Hepatocyte (in vitro differentiated cells): ENCODE measurements around the gene TEAD2. TPM values are rescaled to one million over a fixed set of nuclear protein-coding genes. Genes with fewer than 3 reads are reported as not detected.
"Not testable (repeated sequence)": the region's sequence is repeated elsewhere in the genome, so short reads cannot be mapped to it uniquely, and the experiment has no call there.

Source experiments
- DNase-seq: peaks from one replicate; pipeline ENCODE4 v3.0.0-alpha.2; 2016; ENCODE audit warnings: low spot score
- H2AFZ ChIP-seq: fragments of 200-600 bp; sonication (generic); 2 replicates; pipeline ENCODE4 v1.6.0; 2016; ENCODE audit warnings: antibody characterized with exemption, mild to moderate bottlenecking
- H3K27ac ChIP-seq: fragments of 200-600 bp; sonication (generic); 2 replicates; pipeline ENCODE4 v1.5.1; 2016; ENCODE audit warnings: mild to moderate bottlenecking
- H3K27me3 ChIP-seq: fragments of 200-600 bp; sonication (generic); 2 replicates; pipeline ENCODE4 v1.6.1; 2016
- H3K36me3 ChIP-seq: fragments of 200-600 bp; sonication (generic); replicated peaks from 2 replicates; pipeline ENCODE4 v1.5.1; 2016; ENCODE audit warnings: low read depth; ENCODE audit not compliant: insufficient read depth
- H3K4me1 ChIP-seq: fragments of 200-600 bp; sonication (generic); 2 replicates; pipeline ENCODE4 v1.5.1; 2016; ENCODE audit warnings: mild to moderate bottlenecking, moderate library complexity; ENCODE audit not compliant: insufficient read depth
- H3K4me2 ChIP-seq: fragments of 200-600 bp; sonication (generic); 2 replicates; pipeline ENCODE4 v1.6.0; 2016
- H3K4me3 ChIP-seq: fragments of 200-600 bp; sonication (generic); 2 replicates; pipeline ENCODE4 v1.5.1; 2016; ENCODE audit warnings: mild to moderate bottlenecking
- H3K79me2 ChIP-seq: fragments of 200-600 bp; sonication (generic); 2 replicates; pipeline ENCODE4 v1.6.0; 2017; ENCODE audit warnings: mild to moderate bottlenecking
- H3K9me2 ChIP-seq: fragments of 200-600 bp; sonication (generic); replicated peaks from 2 replicates; pipeline ENCODE4 v1.6.0; 2017; ENCODE audit warnings: mild to moderate bottlenecking; ENCODE audit not compliant: insufficient read depth
- H3K9me3 ChIP-seq: fragments of 200-600 bp; sonication (generic); 2 replicates; pipeline ENCODE4 v1.5.1; 2016; ENCODE audit warnings: low read depth, mild to moderate bottlenecking
- H4K20me1 ChIP-seq: fragments of 200-600 bp; sonication (generic); 2 replicates; pipeline ENCODE4 v1.6.0; 2016; ENCODE audit warnings: mild to moderate bottlenecking; ENCODE audit not compliant: insufficient read depth, poor library complexity, severe bottlenecking
- EZH2 ChIP-seq: fragments of 200-600 bp; sonication (generic); IDR thresholded peaks from 2 replicates; pipeline ENCODE4 v1.6.1; 2016; ENCODE audit warnings: antibody characterized with exemption, mild to moderate bottlenecking, borderline replicate concordance
- EZH2phosphoT487 ChIP-seq: fragments of 200-600 bp; sonication (generic); IDR thresholded peaks from one replicate; pipeline ENCODE4 v1.6.1; 2018; ENCODE audit warnings: antibody characterized with exemption, mild to moderate bottlenecking, low read depth, moderate library complexity; ENCODE audit not compliant: unreplicated experiment, severe bottlenecking
- WGBS: methylation state at CpG from one replicate; pipeline ENCODE4 v1.1.6; 2016; ENCODE audit warnings: low lambda C conversion rate; ENCODE audit errors: missing lambda C conversion rate; 5-methylcytosine and 5-hydroxymethylcytosine counted together
- polyA plus RNA-seq: library from polyadenylated mRNA; unstranded; fragments of >200 nt; fragmentation: Nextera tagmentation; extraction: Ambion mirVana; gene quantifications from 2 replicates; pipeline ENCODE4 v1.2.1, GENCODE V29; 2016
- total RNA-seq: library from RNA; depleted of rRNA; stranded (reverse); fragments of >200 nt; gene quantifications from 2 replicates; pipeline ENCODE4 v1.2.3, GENCODE V29; 2014
- TF ChIP-seq, protein P1 (sequence below): fragments of 200-600 bp; sonication (generic); IDR thresholded peaks from 2 replicates; pipeline ENCODE4 v1.5.1; 2016; ENCODE audit warnings: antibody characterized with exemption, mild to moderate bottlenecking; ENCODE audit not compliant: poor library complexity

TEAD2 gene
- total and polyA plus RNA-seq, 2 experiments from 2014 or later, result 35.4 to 41.4 TPM

DNA sequence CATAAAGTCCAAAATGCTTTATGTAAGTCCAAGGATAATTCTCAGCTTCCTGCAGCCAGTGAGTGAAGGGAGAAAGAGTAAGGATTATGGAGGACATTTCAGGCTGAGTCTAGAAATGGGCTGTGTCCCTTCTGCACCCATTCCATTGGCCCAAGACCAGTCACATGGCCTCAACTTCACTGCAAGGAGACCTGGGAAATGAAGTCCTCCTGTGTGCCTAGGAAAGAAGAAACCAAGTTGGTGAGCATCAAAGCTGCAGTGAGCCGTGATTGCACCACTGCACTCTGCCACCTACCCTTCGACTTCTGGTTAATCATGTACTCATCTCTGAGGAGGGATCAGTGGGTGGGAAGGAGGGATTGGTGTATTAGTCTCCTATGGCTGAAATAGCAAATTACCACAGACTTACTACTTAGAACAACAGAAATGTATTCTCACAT lies 30.6 kb downstream of the TEAD2 start:
- no peaks in the 10 kb centered on the region for H3K36me3 ChIP-seq
- H3K79me2 ChIP-seq, result no peaks in the 10 kb centered on the region
- peak; percentile 67 for DNase-seq
- peak overlapping the region; percentile 11 for H2AFZ ChIP-seq
- TF ChIP-seq EZH2phosphoT487 (no peak), EZH2 (no peak)
- TF ChIP-seq, protein P1, sequence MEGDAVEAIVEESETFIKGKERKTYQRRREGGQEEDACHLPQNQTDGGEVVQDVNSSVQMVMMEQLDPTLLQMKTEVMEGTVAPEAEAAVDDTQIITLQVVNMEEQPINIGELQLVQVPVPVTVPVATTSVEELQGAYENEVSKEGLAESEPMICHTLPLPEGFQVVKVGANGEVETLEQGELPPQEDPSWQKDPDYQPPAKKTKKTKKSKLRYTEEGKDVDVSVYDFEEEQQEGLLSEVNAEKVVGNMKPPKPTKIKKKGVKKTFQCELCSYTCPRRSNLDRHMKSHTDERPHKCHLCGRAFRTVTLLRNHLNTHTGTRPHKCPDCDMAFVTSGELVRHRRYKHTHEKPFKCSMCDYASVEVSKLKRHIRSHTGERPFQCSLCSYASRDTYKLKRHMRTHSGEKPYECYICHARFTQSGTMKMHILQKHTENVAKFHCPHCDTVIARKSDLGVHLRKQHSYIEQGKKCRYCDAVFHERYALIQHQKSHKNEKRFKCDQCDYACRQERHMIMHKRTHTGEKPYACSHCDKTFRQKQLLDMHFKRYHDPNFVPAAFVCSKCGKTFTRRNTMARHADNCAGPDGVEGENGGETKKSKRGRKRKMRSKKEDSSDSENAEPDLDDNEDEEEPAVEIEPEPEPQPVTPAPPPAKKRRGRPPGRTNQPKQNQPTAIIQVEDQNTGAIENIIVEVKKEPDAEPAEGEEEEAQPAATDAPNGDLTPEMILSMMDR, result no peak
- H3K4me2 ChIP-seq, result no peak overlapping the region
- H3K9me3 ChIP-seq, result no peaks in the 10 kb centered on the region
- no peak overlapping the region for H3K4me3 ChIP-seq
- H3K27ac ChIP-seq, result no peak overlapping the region
- H3K9me2 ChIP-seq, result no peaks in the 10 kb centered on the region
- 40% methylated on average over 2 of the region's 2 CpGs for WGBS
- no peaks in the 10 kb centered on the region for H3K4me1 ChIP-seq
- no peaks in the 10 kb centered on the region for H4K20me1 ChIP-seq
- no peaks in the 10 kb centered on the region for H3K27me3 ChIP-seq

DNA sequence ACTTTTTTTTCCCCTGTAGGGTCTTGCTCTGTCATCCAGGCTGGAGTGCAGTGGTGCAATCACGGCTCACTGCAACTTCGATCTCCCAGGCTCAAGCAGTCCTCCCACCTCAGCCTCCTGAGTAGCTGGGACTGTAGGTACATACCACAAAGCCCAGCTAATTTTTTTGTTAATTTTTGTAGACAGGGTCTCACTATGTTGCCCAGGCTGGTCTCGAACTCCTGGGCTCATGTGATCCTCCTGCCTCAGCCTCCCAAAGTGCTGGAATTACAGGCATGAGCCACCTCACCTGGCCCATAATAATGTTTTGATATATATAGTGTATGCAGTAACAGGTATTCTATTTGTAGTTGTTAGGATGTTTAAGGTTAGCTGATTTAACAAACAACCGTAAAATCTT lies 31.0 kb downstream of the TEAD2 start:
- not testable (repeated sequence) for H3K4me1 ChIP-seq, H3K9me3 ChIP-seq, H3K36me3 ChIP-seq, H3K4me3 ChIP-seq, H3K4me2 ChIP-seq, H3K27me3 ChIP-seq, DNase-seq, H3K27ac ChIP-seq, H3K79me2 ChIP-seq, H4K20me1 ChIP-seq, H3K9me2 ChIP-seq
- peak overlapping the region; percentile 11 for H2AFZ ChIP-seq
- 94% methylated on average over 4 of the region's 4 CpGs for WGBS

DNA sequence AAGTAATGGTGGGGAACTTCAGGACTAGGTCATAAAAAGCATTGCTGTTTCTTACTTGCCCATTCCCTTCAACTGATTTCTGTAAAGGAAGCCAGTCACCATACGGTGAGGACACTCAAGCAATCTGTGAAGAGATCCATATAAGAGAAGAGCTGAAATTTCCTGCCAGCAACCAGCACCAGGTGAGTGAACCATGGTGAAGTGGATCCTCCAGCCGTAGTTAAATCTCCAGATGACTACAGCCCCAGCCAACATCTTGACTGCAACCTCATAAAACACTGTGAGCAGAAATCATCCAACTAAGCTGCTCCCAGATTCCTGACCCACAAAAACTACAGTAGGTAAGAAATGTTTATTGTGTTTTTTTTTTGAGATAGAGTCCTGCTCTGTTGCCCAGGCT lies 33.5 kb downstream of the TEAD2 start:
- H3K36me3 ChIP-seq, result no peaks in the 10 kb centered on the region
- no peaks in the 10 kb centered on the region for H4K20me1 ChIP-seq
- no peaks in the 10 kb centered on the region for H3K9me3 ChIP-seq
- H3K4me3 ChIP-seq, result no peak overlapping the region
- no peaks in the 10 kb centered on the region for H3K4me1 ChIP-seq
- no peak overlapping the region for H3K27ac ChIP-seq
- H3K79me2 ChIP-seq, result no peaks in the 10 kb centered on the region
- H3K9me2 ChIP-seq, result no peaks in the 10 kb centered on the region
- TF ChIP-seq, protein P1, result no peak
- TF ChIP-seq EZH2 (no peak), EZH2phosphoT487 (no peak)
- no peak overlapping the region for H2AFZ ChIP-seq
- no peak overlapping the region for H3K4me2 ChIP-seq
- no peaks in the 10 kb centered on the region for H3K27me3 ChIP-seq
- no peak for DNase-seq
- 86% methylated on average over 2 of the region's 2 CpGs for WGBS

DNA sequence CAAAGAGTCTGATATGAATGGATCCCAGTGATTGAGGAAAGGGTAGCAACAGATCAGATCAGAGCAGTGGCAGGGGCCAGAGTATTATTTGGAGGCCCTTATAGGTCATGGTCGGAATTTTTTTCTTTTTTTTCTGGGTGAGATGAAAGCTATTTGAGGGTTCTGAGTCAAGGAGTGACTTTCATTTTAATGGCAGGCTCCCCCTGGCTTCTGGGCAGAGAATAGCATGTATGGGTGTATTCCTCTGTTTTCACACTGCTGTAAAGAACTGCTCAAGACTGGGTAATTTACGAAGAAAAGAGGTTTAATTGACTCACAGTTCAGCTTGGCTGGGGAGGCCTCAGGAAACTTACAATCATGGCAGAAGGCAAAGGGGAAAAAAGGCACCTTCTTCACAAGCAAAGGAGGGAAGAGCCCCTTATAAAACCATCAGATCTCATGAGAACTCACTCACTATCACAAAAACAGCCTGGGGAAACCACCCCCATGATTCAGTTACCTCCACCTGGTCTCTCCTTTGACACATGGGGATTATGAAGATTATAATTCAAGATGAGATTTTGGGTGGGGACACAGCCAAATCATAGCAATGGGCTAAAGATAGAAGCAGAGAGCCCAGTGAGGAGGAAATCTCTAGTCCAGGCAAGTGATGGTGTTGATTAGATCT lies 34.2 kb downstream of the TEAD2 start:
- Histone ChIP-seq H3K4me3 (no peak overlapping the region), H3K4me1 (no peaks in the 10 kb centered on the region), H3K27me3 (no peaks in the 10 kb centered on the region), H3K36me3 (no peaks in the 10 kb centered on the region), H4K20me1 (no peaks in the 10 kb centered on the region), H3K27ac (no peak overlapping the region), H2AFZ (no peak overlapping the region), H3K9me3 (no peaks in the 10 kb centered on the region), H3K4me2 (no peak overlapping the region), H3K9me2 (no peaks in the 10 kb centered on the region), H3K79me2 (no peaks in the 10 kb centered on the region)
- no peak for DNase-seq
- TF ChIP-seq, protein P1, result peak; percentile 28
- TF ChIP-seq EZH2phosphoT487 (no peak), EZH2 (no peak)
- 72% methylated on average over 2 of the region's 2 CpGs for WGBS
